ENCODE data around the gene GLRX3.
"Not testable (repeated sequence)": the region's sequence is repeated elsewhere in the genome, so short reads cannot be mapped to it uniquely, and the experiment has no call there.

GLRX3 gene

GRCh38 chr10:130136226-130137089 lies at the start of gene GLRX3:
Gene GLRX3 (plus strand): TSS chr10:130136391. CDS start chr10:130136421, 30 bp downstream.
- DNase-seq: peak; percentile 86

- DNase-seq: not testable (repeated sequence)
These were observed 45.6 kb upstream of the GLRX3 start for GRCh38 chr10:130090565-130090964.

GRCh38 chr10:130099344-130099743 lies 36.8 kb upstream of the GLRX3 start:
- no peak for DNase-seq

- no peak for DNase-seq
These were observed 30.5 kb upstream of the GLRX3 start for GRCh38 chr10:130105724-130106123.

GRCh38 chr10:130108146-130108545 lies 28.0 kb upstream of the GLRX3 start:
- not testable (repeated sequence) for DNase-seq

GRCh38 chr10:130108934-130109604 lies 27.1 kb upstream of the GLRX3 start:
- DNase-seq: no peak

- peak; percentile 79 for DNase-seq
These were observed 26.4 kb upstream of the GLRX3 start for GRCh38 chr10:130109796-130110245.

GRCh38 chr10:130110246-130111112 lies 25.7 kb upstream of the GLRX3 start, which contains the start of gene C10orf143:
Gene C10orf143 (minus strand): TSS chr10:130110830. CDS start chr10:130110772, 58 bp downstream.
- DNase-seq: peak; percentile 97

GRCh38 chr10:130111113-130111851 lies 24.9 kb upstream of the GLRX3 start:
- peak; percentile 99 for DNase-seq

- DNase-seq: no peak
These were observed 24.4 kb upstream of the GLRX3 start for GRCh38 chr10:130111852-130112180.

GRCh38 chr10:130112821-130113220 lies 23.4 kb upstream of the GLRX3 start:
- no peak for DNase-seq

- not testable (repeated sequence) for DNase-seq
These were observed 19.2 kb upstream of the GLRX3 start for GRCh38 chr10:130116942-130117341.

GRCh38 chr10:130117535-130117934 lies 18.7 kb upstream of the GLRX3 start:
- not testable (repeated sequence) for DNase-seq

GRCh38 chr10:130121486-130122079 lies 14.6 kb upstream of the GLRX3 start:
- DNase-seq: no peak

- peak; percentile 67 for DNase-seq
These were observed 8.7 kb upstream of the GLRX3 start for GRCh38 chr10:130127364-130128061.

GRCh38 chr10:130128062-130128781 lies 8.0 kb upstream of the GLRX3 start:
- DNase-seq: no peak

- DNase-seq: no peak
These were observed 7.3 kb upstream of the GLRX3 start for GRCh38 chr10:130128922-130129321.

- DNase-seq: no peak
These were observed 440 bp upstream of the GLRX3 start for GRCh38 chr10:130135676-130136225.

- DNase-seq: no peak
These were observed 878 bp downstream of the GLRX3 start for GRCh38 chr10:130137090-130137448.

Data from NCI-H1436 (cell line).